WTC11 (cell line): ENCODE data around the gene CREB3.

Experiments used
- ZNF138 ChIP-seq: sonication (generic); formaldehyde crosslinking; conservative IDR thresholded peaks from 2 replicates; pipeline ENCODE4 v1.8.1; 2022; ENCODE audit warnings: mild to moderate bottlenecking, moderate library complexity, missing genetic modification reagents
- TF ChIP-seq, protein P1 (sequence below): fragments of 250-450 bp; sonication (Bioruptor Pico); IDR thresholded peaks from 2 replicates; pipeline ENCODE4 v1.9.0; 2021; ENCODE audit warnings: mild to moderate bottlenecking

- TF ChIP-seq ZNF138 (CRISPR knock-in tag), result no peak
- TF ChIP-seq, protein P1, sequence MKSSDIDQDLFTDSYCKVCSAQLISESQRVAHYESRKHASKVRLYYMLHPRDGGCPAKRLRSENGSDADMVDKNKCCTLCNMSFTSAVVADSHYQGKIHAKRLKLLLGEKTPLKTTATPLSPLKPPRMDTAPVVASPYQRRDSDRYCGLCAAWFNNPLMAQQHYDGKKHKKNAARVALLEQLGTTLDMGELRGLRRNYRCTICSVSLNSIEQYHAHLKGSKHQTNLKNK (CRISPR knock-in tag), result no peak
Observed at GRCh38 chr9:35771943-35772342, 39.5 kb downstream of the CREB3 start.
